ENCODE data around the gene ATP9B.
A peak's percentile ranks its signal among the peaks of the same experiment; 100 is the strongest.
"Not testable (repeated sequence)": the region's sequence is repeated elsewhere in the genome, so short reads cannot be mapped to it uniquely, and the experiment has no call there.

Gene ATP9B

GRCh38 chr18:79227621-79228020, 158.4 kb downstream of the ATP9B start:
- DNase-seq, result no peak

DNA sequence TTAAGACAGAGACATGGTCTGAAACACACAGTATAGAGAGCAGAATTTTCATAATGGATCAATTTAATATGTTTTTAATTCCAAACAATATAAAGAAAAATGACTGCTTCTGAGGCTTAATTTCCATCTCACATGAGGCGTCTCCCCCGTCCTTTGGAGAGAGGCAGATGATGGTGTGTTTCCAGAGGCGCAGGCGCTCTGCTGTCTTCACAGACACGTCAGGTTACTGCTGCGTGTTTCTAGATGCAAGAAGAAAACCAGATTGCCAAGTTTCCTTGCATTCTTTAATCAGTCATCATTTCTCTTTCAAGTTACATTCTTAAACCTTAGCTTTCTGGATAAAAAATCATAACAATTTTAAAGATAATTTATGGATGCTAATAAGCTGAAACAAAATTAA, 160.2 kb downstream of the ATP9B start:
- no peak for DNase-seq

DNA sequence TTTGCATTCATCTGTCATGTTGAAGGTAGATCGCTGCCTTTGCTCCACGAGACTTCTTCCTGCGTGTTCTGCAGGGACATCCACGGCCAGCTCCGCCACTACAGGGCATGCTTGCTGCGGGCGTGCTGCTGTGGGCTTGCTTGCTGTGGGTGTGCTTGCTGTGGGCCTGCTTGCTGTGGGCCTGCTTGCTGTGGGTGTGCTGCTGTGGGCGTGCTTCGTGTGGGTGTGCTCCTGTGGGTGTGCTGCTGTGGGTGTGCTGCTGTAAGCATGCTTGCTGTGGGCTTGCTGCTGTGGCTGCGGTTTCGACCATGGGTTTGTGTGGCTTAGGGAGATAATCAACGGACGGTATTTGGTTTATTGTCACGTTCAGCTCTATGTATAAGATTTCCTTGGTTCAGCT, 165.2 kb downstream of the ATP9B start:
- no peak for DNase-seq

DNA sequence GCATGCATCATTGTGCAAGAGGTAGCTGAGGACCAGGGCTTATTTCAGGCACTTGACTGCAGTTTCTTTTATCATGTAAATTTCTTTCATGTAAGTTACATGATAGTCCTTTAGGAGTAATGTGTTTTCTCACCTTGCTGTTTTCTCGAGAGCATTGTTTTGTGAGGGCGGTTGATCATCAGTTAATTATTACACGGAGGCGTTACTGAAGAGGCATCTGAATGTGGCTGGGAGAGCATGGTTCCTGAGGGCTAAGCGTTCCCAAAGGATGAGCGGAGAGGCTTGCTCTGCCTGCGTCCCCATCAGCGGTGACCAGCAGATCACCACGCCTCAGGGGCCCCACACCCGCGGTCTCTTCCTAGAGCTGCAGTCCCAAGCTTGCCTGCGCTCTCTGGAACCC, 170.4 kb downstream of the ATP9B start:
- no peak for DNase-seq

- DNase-seq, result no peak
These were observed 172.6 kb downstream of the ATP9B start for GRCh38 chr18:79241755-79242154.

GRCh38 chr18:79242246-79242645, 173.1 kb downstream of the ATP9B start:
- no peak for DNase-seq

GRCh38 chr18:79245517-79246001, 176.4 kb downstream of the ATP9B start:
- no peak for DNase-seq

- DNase-seq, result peak in 44 of 51 donors; percentile 14 to 86 (median 60)
These were observed 177.3 kb downstream of the ATP9B start for GRCh38 chr18:79246309-79247108.

GRCh38 chr18:79248495-79249060, 179.4 kb downstream of the ATP9B start:
- peak in 1 of 51 donors; percentile 12 for DNase-seq

GRCh38 chr18:79250301-79250981, 181.2 kb downstream of the ATP9B start:
- DNase-seq, result peak in 1 of 51 donors; percentile 26

DNA sequence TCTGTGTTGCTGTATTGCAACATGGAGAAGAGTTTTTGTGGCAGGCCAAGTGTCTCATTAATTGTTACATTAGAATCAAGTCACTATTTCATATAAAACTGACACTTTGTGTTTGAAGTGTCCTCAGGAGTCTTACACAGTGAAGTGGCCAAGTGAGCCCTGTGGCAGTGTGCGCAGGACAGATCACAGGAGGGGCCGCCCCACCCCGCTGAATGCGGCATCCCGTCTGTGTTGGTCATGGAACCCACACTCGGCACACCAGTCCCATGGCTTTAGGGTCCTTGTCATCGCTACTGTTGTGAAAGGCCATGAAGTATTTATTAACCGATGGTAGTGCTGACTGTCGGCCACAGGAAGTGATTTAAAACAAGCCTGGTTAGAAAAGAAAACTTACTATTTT, 181.8 kb downstream of the ATP9B start:
- DNase-seq, result no peak

- DNase-seq, result peak in 1 of 51 donors; percentile 30
These were observed 183.9 kb downstream of the ATP9B start for GRCh38 chr18:79252904-79253633.

GRCh38 chr18:79257480-79257879, 188.3 kb downstream of the ATP9B start:
- DNase-seq, result peak in 18 of 51 donors; percentile 18 to 60 (median 40)

DNA sequence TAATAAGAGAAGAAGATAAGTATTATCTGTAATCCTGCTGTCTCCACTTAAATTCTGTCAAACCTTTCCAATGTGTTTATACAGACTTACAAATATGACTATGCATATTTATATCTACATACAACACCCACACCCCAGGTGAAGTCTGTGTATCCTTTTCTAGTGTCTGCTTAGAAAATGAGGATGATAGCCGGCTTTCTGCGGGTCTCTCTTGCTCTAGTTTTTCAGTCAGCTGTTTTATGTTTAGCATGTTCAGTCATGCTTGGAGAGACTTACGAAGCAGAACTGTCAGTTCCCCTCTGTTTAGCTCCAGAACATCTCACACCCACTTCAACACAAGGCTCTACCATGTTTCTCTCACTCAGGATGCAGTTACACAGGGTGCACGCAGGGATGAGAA, 189.3 kb downstream of the ATP9B start:
- DNase-seq, result no peak

DNA sequence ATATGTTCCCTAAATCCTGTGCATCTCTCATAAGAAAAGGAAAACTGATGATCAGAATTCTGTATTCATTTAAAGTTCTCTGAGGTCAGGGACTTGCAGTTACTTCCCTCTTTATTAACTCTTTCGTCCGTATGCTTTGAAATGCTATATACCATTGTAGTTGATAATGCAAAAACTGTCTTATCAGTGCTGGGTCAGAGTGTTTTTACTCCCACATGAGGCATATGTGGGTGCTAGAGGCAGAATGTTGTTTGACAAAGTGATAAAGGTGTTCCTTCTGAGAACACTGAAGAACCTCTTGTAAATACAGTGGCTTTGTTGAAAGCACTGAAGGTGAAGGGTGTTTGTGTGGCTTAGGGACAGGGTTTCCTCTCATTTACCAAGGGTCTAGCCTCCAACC, 190.0 kb downstream of the ATP9B start:
- no peak for DNase-seq

GRCh38 chr18:79260023-79260422, 190.8 kb downstream of the ATP9B start:
- DNase-seq, result no peak

GRCh38 chr18:79260510-79260909, 191.3 kb downstream of the ATP9B start:
- no peak for DNase-seq

GRCh38 chr18:79265068-79265467, 195.9 kb downstream of the ATP9B start:
- not testable (repeated sequence) for DNase-seq

GRCh38 chr18:79271812-79272211, 202.6 kb downstream of the ATP9B start:
- not testable (repeated sequence) for DNase-seq

DNA sequence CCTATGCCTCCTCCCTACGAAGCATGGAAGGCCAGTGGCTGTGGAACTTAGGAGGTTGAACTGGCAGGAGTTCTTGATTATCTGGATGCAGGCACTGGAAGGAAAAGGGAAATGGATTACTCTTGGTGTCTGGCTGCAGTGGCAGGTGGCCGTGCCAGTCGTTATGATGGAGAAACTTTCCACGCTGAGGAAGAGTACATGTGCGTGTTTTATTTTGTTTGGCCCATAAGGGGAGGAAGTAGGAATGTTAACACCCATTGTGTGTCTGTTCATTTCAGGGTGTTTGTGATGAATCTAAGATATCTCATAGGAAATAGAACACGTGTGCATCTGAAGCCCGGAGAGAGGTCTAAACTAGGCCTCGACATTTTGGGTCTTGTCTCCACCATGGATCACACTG, 203.7 kb downstream of the ATP9B start:
- no peak for DNase-seq

DNA sequence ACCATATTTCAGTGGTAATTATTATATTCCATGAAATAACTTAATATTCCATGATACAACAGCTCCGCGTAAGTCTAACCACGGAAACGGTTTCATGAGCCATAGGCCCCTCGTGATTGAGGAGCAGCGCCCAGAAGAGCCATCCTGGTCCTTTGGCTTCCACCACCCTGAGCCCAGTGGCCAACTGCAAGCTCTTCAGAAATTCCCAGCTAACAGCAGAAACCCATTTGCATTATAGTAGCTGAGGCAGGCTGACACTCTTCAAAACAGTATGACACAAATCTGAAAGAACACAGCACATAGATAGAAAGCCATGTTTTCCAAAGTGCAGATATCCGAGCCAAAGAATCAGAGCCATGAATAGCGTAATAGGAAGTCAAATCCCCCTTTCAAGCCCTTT, 205.6 kb downstream of the ATP9B start:
- no peak for DNase-seq

DNA sequence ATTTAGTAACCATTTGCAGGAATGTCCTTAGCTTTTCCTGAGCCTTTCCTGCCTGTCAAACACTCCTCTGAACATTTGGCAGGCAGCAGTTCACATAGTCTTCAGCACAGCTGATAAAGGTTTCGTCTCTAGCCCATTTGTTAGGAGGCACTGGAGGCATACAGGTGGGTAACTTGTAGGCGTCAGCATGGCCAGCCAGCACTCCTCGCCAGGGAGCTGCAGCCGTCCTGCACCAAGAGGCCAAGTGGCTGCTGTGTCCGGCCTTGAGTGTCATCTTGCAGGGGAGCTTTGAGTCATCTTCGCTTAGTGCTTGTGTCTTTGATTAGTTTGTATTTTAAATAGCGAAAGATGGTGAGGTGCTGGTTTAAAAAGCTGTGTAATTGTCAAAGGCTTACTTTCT, 206.3 kb downstream of the ATP9B start:
- no peak for DNase-seq

All from hypothalamus (tissue), 51 donors.